Fibroblast of upper back skin (primary cell): ENCODE results near the gene RBM33.
A peak's percentile ranks its signal among the peaks of the same experiment; 100 is the strongest.
"Not testable (repeated sequence)": the region's sequence is repeated elsewhere in the genome, so short reads cannot be mapped to it uniquely, and the experiment has no call there.

Experiments used
- DNase-seq: peaks from one replicate; pipeline ENCODE4 v3.0.0-alpha.2; 2013

Gene RBM33, protein sequence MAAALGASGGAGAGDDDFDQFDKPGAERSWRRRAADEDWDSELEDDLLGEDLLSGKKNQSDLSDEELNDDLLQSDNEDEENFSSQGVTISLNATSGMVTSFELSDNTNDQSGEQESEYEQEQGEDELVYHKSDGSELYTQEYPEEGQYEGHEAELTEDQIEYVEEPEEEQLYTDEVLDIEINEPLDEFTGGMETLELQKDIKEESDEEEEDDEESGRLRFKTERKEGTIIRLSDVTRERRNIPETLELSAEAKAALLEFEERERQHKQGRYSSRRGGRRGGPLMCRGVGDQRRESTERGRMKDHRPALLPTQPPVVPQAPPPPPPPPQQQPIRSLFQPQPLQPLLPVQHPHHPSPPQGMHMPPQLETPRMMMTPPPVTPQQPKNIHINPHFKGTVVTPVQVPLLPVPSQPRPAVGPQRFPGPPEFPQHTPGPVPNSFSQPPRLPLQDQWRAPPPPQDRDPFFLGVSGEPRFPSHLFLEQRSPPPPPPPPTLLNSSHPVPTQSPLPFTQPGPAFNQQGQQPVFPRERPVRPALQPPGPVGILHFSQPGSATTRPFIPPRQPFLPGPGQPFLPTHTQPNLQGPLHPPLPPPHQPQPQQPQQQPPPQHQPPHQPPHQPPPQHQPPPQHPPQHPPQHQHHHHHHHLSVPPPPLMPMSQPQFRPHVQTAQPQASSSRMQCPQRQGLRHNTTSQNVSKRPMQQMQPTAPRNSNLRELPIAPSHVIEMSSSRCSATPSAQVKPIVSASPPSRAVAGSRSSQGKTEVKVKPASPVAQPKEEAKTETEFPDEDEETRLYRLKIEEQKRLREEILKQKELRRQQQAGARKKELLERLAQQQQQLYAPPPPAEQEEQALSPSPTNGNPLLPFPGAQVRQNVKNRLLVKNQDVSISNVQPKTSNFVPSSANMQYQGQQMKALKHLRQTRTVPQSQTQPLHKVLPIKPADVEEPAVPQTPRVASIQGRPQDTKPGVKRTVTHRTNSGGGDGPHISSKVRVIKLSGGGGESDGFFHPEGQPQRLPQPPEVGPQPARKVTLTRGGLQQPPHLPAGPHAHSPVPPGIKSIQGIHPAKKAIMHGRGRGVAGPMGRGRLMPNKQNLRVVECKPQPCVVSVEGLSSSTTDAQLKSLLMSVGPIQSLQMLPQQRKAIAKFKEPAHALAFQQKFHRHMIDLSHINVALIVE

DNA sequence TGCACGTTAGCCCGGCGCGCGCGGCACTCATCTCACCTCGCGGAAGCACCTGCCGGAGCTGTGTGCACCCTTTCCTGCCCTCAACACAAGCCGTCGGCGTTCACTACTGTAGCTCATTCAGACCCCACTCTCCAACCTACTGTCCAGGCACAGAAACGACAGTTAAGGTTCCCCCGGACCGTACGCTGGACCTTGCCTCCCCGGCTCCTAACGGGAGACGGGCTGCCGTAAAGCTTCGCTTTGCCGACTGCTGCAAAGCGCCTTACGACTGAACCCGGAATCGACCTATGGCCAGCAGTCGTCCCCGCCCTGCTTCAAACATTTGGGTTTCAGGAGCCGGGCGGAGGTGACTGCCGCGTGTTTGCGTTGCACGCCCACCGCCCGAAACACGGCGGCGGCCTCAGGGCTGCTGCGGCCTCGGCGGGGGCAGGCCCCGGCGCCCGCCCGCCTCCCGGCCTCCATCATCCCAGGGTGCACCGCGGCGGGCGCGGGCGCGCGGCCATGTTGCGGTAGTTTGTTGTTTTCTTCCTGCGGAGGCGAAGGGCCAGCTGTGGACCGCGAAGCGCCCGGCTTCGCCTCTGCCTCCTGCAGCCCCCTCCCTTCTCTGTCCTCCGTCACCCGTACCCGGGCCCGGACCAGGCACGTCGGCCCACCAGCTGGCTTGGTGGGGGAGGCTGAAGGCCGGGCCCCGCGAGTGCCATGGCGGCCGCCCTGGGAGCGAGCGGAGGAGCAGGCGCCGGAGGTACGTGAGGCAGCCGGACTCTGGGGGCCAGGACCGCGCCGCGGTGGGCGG is at the start of gene RBM33:
Gene RBM33 (plus strand): TSS at position 484 of the 793 bp plus-strand sequence. CDS start 216 bp downstream, at position 700.
- DNase-seq: peak; percentile 79

DNA sequence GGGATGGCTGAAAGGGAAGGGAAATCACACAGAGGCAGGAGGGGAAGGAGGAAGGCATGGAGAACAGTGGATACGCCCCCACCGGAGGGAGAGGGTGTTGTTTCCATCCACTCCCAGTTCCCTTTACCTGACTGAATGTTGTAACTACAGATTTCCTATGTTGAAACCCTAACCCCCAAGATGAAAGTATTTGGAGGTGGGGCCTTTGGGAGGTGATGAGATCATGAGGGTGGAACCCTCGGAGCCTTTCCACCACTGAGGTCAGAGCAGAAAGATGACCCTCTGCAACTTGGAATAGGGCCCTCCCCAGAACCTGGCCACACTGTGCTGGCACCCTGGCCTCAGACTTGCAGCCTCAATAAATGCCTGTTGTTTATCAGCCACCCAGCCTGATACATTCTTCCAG is 49.5 kb upstream of the RBM33 start:
- DNase-seq: no peak

DNA sequence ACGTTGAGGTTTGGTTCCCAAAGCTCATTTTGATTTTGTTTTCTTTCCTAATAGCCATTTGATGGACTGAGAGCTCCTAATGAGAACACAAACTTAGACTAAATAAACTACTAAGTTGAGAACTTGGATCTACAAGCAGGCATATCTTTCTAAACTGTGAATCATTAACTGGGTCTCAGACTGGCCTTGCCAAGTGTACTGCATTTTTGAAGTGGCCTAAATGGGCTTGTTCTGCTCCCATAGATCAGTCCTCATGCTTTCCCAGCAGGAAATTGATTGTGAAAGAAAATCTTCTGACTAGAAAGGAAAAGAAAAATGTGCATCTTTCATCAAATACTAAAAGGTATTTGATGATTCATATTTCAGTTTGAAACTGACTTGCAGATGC is 46.7 kb upstream of the RBM33 start:
- DNase-seq: peak; percentile 70

DNA sequence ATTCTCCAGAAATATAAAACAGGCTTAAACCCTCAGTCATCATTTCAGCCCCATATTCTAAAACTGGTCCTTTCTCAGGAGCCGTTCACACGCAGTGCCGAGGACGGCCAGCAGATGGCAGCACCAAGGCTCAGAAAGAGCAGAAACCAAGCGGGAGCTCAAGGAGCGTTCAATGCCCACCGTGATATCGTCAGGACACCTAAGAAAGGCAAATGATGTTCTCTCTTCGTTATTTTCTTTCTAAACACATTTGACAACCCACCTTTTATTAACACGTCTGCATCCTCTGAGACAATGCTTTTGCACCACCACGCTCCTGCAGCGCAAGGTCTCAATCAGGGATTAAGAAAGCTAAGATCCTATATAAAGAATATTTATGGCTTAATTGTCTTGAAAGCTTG is 45.7 kb upstream of the RBM33 start:
- peak; percentile 63 for DNase-seq

DNA sequence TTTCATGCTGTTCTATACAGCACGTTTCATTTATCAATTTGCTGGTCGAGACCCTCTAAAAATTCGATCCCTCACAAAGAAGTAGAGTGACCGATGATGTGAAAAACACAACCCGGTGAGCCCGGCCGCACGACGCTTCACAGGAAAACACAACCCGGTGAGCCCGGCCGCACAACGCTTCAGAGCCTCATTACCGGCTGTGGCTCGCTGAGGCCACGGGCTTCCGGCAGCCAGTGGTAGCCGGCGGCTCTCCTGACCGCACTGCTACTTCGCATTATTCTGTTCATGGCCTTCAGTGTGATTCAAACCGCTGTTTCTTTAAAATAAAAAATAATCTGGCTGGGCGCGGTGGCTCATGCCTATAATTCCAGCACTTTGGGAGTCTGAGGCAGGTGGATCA is 42.3 kb upstream of the RBM33 start:
- DNase-seq: no peak

DNA sequence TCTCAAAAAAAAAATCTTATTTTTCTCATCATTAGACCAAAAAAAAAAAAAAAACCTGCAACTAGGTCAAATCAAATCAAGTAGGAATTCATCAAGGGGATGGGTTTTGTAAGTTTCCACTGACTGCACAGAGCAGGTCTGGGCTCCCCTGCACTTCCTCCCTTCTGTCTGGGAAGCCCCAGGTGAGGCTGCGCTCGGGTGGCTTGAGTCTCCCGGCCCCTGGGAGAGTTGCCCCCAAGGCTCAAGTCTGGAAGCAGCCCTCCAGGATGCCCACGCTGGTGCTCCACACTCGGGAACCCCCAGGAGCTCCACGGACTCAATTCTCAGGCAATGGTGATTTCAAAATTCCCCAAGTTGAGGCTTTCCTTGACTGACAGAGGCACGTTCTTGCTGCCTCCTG is 41.7 kb upstream of the RBM33 start:
- DNase-seq: no peak

DNA sequence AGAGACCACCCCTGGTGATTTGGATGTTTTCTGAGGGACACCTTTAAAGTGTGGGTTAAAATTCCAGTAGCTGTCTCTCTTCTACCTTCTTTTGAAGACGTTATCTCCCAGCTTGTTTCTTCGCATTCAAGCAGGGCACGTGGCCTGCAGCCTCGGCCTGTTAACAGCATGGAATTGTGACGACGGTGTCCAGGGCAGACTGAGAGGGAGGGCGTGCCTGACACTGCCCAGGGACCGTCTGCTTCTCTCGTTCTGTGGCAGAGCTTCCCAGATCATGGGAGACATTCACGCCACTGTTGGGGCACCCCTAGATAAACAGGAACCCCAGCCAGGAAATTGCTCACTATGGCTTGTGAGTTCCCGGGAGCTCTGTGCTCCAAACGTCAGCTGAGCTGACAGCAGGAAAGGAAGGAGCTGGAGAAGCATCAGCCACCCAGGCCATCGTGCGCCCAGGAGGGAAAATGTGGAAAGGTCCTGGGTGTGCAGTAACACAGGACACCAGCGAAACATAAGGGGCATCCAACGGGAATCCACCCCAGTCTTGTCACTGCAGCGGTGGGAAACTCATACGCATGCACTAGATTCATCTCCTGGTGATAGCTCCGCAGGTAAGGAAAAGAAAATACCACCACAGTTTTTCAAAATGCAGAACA is 41.1 kb upstream of the RBM33 start:
- DNase-seq: no peak

DNA sequence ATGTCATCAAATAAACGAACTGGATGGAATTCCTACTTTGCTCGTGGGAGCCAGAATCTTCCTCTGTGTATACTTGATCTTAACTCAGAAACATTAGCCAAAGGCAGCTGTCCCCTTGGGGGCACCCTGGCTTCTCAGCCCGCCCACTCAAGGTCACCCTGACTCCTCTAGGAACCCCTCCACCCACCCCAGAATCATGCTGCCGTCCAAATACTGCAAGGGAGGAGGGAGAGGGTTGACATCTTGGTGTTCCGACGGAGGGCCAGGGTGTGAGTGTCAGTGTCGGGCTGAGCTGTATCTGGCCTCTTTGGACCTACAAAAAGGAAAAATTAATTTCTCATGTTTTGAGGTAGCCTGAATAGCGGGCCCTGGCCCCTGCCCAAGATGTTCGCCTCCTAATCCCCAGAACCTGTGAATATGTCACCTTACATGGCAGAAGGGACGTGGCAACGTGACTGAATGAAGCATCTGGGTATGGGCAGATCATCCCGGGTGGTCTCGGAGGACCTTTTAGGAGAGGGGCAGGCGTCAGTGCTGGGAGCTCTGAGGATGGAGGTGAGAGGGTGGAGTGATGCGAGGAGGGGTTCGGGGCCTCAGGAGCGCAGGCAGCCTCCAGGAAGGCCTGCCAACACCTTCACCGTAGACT is 40.5 kb upstream of the RBM33 start:
- no peak for DNase-seq

DNA sequence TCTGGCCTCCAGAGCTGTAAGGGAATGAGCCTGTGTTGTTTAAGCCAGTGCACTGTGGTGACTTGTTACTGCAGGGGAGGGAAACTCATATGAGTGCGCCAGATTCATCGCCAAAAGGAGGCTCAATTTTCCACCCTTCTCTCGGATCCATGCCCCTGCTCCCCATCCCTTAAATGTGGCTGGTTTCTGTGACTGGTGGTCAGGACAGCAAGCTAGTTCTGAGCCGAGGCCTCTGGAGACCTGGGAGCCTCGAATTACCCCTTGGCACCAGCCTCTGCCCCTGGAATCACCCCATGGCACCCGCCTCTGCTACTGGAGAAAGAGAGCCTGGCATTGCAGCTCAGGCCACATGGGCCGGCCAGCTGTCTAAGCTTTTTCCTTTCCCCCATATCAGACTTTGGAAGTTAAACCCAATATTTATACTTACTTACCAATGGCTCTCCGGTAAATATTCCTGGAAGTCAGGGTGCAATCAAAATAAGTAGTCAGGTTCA is 39.9 kb upstream of the RBM33 start:
- no peak for DNase-seq

DNA sequence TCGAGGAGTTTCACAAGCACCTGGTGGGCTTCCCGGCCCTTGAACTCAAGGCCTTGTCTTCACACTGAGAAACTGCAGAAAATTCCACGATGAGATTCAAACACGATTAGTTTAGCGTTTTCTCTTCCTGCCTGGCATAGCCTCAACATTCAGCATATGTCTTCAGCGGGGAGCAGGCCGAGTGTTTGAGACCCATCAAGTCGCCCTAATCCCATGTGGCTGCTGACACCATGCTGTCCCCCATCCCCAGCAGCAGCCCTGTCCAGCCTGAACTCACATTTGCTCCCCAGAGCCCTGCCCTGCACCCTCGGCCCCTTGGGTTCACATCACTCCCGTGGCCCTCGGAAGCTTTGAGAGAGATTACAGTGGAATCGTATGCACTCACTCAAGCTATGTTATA is 35.3 kb upstream of the RBM33 start:
- no peak for DNase-seq

DNA sequence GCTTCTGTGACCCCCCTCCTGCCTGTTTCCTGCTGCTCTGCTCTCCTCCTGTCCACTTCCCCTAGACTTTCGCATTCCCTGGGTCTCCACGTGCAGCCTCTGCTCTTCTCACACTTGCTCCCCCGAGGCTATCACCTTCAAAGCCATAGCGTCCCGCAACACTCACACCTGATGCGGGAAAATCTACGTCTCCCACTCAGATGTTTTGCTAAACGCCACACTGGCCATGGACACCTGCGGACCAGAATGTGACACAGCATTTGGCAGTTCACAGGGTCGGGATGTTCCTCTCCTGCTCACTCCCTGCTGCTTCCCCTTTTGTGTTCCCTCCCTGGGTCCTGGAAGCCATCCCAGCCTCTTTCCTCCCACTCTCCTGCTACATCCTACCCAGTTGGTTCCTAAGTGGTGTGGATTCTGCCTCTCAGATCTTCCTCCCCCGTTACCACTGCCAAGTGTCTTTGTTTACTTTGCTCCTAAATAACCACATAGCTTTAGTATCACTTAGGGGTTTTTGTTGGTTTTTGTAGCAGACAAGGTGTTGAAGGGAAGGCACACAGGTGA is 33.7 kb upstream of the RBM33 start:
- no peak for DNase-seq

DNA sequence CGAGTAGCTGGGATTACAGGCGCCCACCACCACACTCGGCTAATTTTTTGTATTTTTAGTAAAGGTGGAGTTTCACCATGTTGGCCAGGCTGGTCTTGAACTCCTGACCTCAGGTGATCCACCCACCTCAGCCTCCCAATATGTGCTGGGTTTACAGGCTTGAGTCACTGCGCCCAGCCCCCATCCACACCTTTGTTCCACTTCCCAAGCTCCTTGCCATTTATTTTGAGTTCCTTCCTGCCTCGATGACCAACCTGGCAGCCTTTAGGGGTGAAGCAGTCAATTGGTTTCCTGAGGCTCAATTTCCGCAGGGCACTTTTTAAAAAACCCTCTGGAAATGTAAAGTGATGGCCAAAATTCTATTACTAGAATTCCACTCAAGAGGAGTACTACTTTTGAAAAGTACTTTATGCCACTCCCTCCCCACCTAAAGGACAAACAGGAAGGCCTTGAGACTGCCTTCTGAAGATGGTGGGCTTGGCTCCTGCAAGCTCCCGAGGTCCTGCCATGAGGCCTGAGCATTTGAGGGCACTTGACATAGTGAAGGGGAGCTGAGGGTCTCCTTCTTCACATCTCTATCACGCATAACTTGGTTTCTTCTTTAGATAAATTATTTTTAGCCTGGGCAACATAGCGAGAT is 32.5 kb upstream of the RBM33 start:
- no peak for DNase-seq

DNA sequence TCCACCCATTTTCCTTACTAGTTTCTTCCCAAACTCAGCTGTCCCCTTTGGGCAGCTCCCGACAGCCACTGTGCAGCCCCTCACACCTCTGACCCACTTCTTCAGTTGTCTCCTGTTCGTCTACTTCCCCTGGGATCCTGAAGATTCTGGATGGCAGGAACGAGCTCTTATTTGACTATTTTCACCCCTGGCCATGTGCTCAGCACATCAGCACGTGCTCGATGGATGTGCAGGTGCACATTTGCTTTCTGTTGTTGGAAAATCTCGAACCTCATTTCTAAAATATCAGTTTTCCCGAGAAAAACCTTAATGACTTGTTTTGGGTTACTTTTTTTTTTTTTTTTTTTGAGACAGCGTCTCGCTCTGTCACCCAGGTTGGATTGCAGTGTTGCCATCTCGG is 31.8 kb upstream of the RBM33 start:
- DNase-seq: no peak

DNA sequence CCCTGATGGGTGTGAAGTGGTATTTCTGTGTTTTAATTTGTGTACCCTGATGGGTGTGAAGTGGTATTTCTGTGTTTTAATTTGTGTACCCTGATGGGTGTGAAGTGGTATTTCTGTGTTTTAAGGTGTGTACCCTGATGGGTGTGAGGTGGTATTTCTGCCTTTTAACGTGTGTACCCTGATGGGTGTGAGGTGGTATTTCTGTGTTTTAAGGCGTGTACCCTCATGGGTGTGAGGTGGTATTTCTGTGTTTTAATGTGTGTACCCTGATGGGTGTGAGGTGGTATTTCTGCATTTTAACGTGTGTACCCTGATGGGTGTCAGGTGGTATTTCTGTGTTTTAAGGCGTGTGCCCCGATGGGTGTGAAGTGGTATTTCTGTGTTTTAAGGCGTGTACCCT is 29.4 kb upstream of the RBM33 start:
- not testable (repeated sequence) for DNase-seq

DNA sequence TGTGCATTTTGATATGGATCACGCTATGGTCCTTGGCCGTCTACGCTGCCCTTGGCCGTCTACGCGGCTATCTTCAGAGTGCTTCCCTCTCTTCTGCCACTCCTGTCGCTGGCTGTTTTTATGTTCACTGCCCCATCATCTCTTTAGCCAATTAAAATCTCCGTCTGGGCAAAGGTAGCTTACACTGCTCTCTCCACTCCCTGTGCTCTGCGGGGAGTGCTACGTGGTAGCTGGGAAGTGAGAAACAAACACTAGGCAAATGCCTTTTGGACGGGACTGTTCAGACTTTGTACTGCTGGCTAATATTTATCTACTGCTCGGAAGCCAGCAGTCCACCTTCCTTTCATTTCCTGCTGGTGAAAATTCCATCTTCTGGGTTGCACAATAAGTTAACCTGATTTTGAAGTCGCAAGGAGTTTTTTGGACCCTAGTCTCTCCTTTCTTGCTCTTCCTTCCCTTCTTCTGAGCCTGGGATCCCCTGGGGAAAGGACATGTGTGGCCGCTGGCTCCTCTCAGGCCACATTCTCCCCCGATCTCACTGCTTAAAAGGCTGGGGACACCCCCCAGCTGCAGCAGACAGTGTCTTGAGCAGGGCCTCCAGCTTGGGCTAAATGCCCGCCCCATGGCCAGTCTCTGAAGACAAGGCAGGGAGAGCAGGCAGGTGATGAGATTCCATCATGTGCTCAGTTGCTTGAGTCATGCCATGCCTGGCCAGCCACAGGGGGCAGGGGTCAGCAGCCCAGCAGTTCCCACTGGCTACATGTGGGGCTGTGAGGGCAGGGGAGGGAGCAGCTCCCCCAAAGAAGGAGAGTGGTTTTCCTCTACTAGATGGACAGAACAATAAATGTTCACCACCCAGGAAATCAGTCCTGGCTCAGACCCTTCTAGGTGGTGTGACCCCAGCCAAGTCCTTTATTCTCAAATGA is 25.5 kb upstream of the RBM33 start:
- DNase-seq: peak; percentile 25

DNA sequence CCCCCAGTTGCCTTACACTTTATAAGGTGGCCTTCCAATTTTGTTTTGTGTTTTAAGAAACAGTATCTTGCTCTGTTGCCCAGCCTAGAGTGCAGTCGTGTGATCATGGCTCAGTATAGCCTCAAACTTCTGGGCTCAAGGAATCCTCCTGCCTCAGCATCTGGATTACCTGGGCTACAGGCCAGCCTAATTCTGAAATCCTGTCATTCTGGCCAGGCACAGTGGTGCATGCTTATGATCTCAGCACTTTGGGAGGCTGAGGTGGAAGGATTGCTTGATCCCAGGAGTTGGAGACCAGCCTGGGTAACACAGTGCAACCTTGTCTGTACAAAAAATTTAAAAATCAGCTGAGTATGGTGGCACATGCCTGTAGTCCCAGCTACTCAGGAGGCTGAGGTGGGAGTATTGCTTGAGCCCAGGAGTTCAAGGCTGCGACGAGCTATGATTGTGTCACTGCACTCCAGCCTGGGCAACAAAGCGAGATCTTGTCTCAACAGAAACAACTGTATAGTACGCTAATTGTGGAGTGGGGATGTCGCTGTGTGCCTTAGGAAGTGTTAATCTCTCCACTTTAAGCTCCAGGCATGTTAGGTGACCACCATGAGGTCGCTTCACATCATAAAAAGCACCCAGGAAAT is 24.7 kb upstream of the RBM33 start:
- no peak for DNase-seq

DNA sequence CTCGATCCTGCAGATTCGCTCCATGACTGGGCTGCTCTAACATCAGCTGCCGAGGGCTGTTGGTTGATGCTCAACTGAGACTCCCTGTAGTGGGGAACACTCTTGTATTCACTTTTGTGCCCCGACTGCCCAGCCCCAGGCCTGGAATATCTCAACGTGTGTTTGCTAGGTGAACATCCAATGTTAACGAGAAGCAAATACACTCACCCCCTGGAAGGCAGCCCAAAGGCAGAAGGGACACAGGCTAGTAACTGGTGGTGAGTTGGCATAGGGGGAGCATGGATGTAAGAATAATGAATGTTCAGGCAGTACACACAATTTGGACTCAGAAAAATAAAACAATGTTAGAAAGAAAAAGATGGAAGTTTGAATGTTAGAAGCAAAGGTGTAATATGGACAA is 24.0 kb upstream of the RBM33 start:
- DNase-seq: no peak

DNA sequence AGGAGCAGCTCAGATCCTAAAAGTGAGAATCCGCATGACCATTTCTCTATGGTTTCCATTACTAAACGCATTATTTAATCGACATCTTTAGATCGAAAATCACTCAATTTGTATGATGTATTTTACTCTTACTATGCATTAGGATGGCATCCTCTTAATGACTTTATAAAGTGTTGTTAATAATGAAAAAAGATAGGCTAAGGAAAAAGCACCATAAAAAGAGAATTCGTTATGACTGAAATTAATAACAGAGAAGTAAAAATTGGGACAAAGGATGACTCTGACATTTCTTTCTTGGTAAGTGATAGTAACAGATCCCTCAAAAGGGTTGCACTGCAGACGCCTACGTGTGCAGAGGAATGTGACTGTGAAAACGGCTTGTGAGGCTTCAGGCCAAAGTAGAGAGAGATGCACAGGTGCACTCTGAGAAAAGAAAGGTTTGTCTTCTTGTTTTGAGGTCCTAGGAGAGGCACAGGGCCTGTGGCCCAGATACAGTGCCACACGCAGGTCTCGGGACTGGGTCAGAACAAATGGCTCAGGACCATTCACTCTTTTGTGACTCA is 23.0 kb upstream of the RBM33 start:
- no peak for DNase-seq

DNA sequence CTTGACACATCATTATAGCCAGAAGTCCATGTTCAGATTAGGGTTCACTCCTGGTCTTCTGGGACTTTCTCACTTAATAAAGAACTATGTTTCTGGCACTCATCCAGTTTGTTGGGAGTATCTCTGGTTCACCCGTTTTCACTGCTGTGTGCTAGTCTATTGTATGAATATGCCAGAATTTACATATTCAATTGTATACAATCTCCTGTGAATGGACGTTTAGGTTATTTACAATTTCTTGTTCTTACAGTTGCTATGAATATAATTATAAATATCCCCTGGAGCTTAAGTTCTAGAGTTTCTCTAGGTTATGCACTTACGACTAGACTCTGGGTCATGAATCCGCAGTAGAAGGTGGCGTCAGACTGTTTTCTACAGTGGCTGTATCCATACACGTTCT is 20.0 kb upstream of the RBM33 start:
- no peak for DNase-seq
